ENCODE results near the gene AP5M1.

AP5M1 gene

GRCh38 chr14:57259672-57260071 is 9.1 kb upstream of the AP5M1 start:
- H3K4me2 ChIP-seq (ENCODE audit: low read length): no peak overlapping the region

GRCh38 chr14:57261604-57262003 is 7.2 kb upstream of the AP5M1 start:
- Histone ChIP-seq H3K4me3 (ENCODE audit: low read depth, low read length, poor library complexity, severe bottlenecking) (no peak overlapping the region), H3K9ac (ENCODE audit: low read length) (no peak overlapping the region), H3K9me2 (ENCODE audit: low read depth, low read length) (no peaks in the 10 kb centered on the region), H3K4me2 (ENCODE audit: low read length) (no peak overlapping the region), H4K20me1 (ENCODE audit: insufficient read depth, low read length) (no peaks in the 10 kb centered on the region), H3K4me1 (ENCODE audit: insufficient read depth, low read length, severe bottlenecking) (peaks cover 13% of the 10 kb centered on the region), H3F3A (ENCODE audit: insufficient read depth, low read length) (no peaks in the 10 kb centered on the region), H3K9me3 (ENCODE audit: low read length) (no peaks in the 10 kb centered on the region), H2AFZ (ENCODE audit: low read length) (no peak overlapping the region), H3K27me3 (ENCODE audit: insufficient read depth, low read length) (no peaks in the 10 kb centered on the region), H3K36me3 (ENCODE audit: insufficient read depth, low read length) (peaks cover 16% of the 10 kb centered on the region), H3K27ac (ENCODE audit: low read depth, low read length, poor library complexity, severe bottlenecking) (no peak overlapping the region), H3K79me2 (ENCODE audit: insufficient read depth, low read length) (peaks cover 81% of the 10 kb centered on the region)
- TF ChIP-seq EZH2 (IDR thresholded peaks at IDR 0.05; ENCODE audit: borderline replicate concordance, low read length) (no peak), CTCF (IDR thresholded peaks at IDR 0.05; ENCODE audit: low read length) (no peak)

More at GRCh38 chr14:57259672-57260071, 9.1 kb upstream of the AP5M1 start:
- H3K79me2 ChIP-seq (ENCODE audit: insufficient read depth, low read length): peaks cover 74% of the 10 kb centered on the region
- H3K9ac ChIP-seq (ENCODE audit: low read length): no peak overlapping the region
- H3K27me3 ChIP-seq (ENCODE audit: insufficient read depth, low read length): no peaks in the 10 kb centered on the region
- TF ChIP-seq EZH2 (IDR thresholded peaks at IDR 0.05; ENCODE audit: borderline replicate concordance, low read length) (no peak), CTCF (IDR thresholded peaks at IDR 0.05; ENCODE audit: low read length) (no peak)
- H3K4me3 ChIP-seq (ENCODE audit: low read depth, low read length, poor library complexity, severe bottlenecking): no peak overlapping the region
- no peak overlapping the region for H2AFZ ChIP-seq (ENCODE audit: low read length)
- peaks cover 29% of the 10 kb centered on the region for H3K36me3 ChIP-seq (ENCODE audit: insufficient read depth, low read length)
- no peaks in the 10 kb centered on the region for H4K20me1 ChIP-seq (ENCODE audit: insufficient read depth, low read length)
- no peaks in the 10 kb centered on the region for H3K4me1 ChIP-seq (ENCODE audit: insufficient read depth, low read length, severe bottlenecking)
- H3K27ac ChIP-seq (ENCODE audit: low read depth, low read length, poor library complexity, severe bottlenecking): no peak overlapping the region
- no peaks in the 10 kb centered on the region for H3F3A ChIP-seq (ENCODE audit: insufficient read depth, low read length)
- H3K9me3 ChIP-seq (ENCODE audit: low read length): no peaks in the 10 kb centered on the region
- no peaks in the 10 kb centered on the region for H3K9me2 ChIP-seq (ENCODE audit: low read depth, low read length)

DNA sequence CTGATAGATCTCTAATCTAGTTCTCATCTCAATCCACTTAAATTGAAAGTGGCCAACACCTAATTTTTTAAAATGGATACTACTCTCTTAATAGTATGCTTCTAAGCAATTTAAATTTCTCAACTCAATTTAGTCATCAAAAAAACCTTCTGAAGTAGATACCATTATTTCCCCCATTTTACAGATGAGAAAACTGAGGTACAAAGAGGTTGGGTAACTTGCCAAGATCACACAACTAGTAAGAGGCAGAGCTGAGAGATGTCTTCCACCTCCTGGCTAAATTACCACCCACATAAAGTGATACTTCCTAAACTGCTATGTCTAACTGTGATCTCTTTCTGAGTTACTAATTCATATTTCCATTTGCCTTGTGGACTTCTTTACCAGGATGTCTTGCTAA is 6.7 kb upstream of the AP5M1 start:
- Histone ChIP-seq H3K9ac (ENCODE audit: low read length) (no peak overlapping the region), H3K27me3 (ENCODE audit: insufficient read depth, low read length) (no peaks in the 10 kb centered on the region), H3K36me3 (ENCODE audit: insufficient read depth, low read length) (peaks cover 11% of the 10 kb centered on the region), H3F3A (ENCODE audit: insufficient read depth, low read length) (no peaks in the 10 kb centered on the region), H3K4me1 (ENCODE audit: insufficient read depth, low read length, severe bottlenecking) (peaks cover 18% of the 10 kb centered on the region), H3K27ac (ENCODE audit: low read depth, low read length, poor library complexity, severe bottlenecking) (no peak overlapping the region), H3K4me3 (ENCODE audit: low read depth, low read length, poor library complexity, severe bottlenecking) (no peak overlapping the region), H3K9me3 (ENCODE audit: low read length) (no peaks in the 10 kb centered on the region), H3K9me2 (ENCODE audit: low read depth, low read length) (no peaks in the 10 kb centered on the region), H3K79me2 (ENCODE audit: insufficient read depth, low read length) (peaks cover 81% of the 10 kb centered on the region), H4K20me1 (ENCODE audit: insufficient read depth, low read length) (no peaks in the 10 kb centered on the region), H2AFZ (ENCODE audit: low read length) (no peak overlapping the region), H3K4me2 (ENCODE audit: low read length) (no peak overlapping the region)
- TF ChIP-seq EZH2 (IDR thresholded peaks at IDR 0.05; ENCODE audit: borderline replicate concordance, low read length) (no peak), CTCF (IDR thresholded peaks at IDR 0.05; ENCODE audit: low read length) (no peak)
